Measurements from ENCODE around the gene MAPK11.

The MAPK11 gene

DNA sequence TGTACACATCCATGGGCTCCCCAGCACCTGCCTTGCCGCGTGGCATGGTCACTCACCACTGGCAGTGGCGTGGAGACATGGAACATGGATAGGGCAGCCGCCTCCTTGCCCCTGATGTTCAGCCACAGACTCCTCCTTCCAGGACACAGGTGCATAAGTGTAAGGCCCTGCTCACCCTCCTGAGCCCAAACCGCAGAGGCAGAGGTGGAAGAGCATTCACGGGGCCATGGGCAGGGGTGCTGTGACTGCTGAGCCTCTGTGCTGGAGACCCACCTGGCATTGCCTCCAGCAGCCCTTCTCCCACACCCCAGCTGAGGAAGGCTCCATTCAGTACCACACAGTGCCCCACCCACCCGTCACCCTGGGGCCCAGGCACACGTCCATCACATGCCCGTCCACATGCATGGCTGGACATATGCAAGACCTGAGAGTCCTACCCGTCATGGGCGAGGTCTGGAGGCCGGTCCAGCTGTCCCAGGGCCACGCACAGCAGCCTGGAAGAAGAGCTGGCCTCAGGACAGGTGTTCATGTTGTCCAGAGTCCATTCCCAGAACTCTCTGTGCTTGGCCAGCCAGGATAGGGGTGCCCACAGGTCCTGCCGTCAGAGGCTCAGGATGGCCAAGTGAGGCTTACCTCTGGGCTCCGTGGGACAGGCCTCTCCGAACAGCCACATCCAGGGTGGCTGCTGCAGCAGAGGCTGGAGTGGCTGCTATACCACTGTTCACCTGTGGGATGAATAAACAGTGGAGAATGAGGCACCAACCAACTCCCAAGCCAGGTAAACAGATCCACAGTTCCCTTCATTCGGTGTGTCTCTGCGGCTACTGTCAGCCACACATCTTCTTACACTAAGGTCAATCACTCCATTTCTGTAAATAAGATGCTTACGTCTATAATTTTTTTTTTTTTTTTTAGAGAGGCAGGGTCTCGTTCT, 23.7 kb downstream of the MAPK11 start:
- no peak for DNase-seq

GRCh38 chr22:50245214-50246072, 24.7 kb downstream of the MAPK11 start:
- no peak for DNase-seq

GRCh38 chr22:50244420-50245213, 25.6 kb downstream of the MAPK11 start, which contains the start of gene TUBGCP6:
TSS of gene TUBGCP6 (minus strand) at chr22:50245023. CDS start at chr22:50244459, 564 bp downstream.
- DNase-seq: peak; percentile 82

DNA sequence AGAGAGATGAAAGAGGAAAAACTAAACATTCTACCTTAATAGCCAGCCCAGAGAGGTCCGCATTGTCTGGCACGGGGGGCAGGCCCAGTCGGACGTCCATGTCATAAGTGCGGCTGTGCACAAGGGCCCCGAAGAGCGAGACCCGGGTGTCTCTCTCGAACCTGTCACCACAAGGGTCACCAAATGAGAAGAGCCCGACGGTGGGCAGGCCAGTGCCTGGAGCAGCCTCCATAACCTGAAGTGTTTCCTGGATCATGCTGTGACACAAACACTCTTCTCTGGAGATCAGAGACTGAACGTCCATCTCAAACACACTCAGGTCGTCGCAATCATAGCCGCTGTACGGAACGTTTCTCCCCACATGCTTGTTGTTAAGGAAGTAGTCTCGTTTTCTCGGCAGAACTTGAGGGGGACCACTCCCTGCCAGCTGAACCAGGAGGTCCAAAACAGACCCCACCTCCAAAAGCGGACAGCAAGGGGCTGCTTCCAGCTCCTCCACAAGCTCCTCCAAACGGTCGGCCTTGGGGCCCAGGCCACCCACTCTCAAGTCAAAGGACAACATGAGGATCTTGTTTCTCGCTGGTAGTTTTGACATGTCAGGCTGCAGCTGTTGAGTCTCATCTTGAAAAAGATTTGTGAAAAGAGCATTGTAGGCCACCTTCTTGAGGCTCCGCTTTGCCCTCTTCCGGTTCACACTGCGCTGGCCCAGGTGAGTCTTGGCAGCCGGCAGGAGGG, 26.3 kb downstream of the MAPK11 start:
- DNase-seq: no peak

DNA sequence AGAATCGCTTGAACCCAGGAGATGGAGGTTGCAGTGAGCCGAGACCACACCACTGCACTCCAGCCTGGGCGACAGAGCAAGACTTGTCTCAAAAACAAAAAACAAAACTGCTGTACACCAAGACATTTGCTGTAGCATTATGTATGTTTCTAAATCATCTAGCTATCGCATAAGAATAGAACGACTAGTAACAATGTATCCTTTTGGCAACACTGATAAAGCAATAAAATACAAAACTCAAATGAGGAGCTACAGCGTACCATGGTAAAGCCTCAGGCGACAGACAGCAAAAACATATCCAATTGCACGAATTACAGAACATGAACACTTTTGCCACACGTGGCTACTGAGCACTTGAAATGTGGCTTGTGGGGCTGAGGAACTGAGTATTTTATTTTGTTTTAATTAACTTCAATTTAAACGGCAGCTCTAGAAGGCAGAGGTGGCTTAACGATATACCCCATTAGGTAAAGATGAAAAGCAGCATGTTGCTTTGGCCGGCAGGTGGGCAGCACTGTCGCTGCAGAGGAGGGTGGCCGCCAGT, 27.7 kb downstream of the MAPK11 start:
- no peak for DNase-seq

- no peak for DNase-seq
Observed at GRCh38 chr22:50238755-50239154, 31.4 kb downstream of the MAPK11 start.

- peak; percentile 32 for DNase-seq
Observed at GRCh38 chr22:50236731-50237409, 33.3 kb downstream of the MAPK11 start.

DNA sequence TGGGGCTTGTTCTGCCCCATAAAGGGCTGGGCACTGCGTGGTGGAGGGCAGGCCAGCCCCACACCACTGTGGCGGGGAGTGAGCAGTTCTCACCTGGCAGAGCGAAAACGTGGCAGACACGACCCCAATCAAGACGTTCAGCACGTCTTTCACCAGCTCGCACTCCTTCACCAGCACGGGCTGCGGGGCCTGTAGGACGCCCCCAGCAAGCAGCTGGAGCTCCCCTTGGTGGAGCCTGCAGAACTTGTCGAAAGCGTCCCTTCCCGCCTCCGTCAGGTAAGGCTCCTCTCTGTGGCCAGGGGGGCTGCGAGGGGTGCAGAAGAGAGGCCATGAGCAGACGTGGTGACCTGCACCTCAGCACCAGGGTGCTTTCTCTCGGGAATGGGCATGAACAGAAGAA, 37.0 kb downstream of the MAPK11 start:
- no peak for DNase-seq

- DNase-seq: no peak
Observed at GRCh38 chr22:50232481-50233151, 37.6 kb downstream of the MAPK11 start.

DNA sequence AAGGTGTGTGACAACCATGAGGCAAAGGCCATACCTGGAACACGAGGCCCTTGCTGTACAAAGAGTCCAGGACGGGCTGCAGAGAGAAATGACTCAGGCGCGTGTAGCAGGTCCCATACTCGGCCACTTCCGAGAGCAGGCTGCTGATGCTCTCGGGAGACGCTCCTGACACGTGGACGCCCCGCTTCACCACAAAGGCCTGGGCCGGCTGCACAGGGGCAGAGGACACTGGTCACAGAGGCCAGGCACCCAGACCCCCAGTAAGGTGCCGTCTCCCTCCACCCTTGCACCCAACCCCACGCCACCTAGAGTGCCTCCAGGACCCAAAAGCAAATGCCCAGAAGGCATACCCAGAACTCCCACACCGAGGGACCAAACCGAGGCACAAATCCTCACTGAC, 40.8 kb downstream of the MAPK11 start:
- DNase-seq: no peak

DNA sequence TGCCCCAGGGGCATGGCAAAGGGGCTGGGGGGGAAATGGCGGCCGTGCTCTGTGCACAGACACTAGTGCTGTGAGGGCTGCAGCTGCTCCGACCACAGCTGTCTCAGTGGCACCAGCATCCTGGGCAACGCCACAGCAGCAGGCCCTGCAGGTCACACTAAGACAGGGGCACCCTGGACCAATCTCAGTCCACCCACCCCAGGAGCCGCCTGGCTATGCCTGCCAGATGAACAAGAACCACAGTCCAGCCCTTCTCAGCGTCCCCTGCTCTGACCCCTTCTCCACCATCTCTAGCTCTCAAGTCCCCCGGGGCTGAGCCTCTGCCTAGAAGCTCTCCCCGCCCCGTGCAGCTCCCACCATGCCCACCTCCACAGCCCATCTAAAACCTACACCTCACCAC, 41.8 kb downstream of the MAPK11 start:
- no peak for DNase-seq

DNA sequence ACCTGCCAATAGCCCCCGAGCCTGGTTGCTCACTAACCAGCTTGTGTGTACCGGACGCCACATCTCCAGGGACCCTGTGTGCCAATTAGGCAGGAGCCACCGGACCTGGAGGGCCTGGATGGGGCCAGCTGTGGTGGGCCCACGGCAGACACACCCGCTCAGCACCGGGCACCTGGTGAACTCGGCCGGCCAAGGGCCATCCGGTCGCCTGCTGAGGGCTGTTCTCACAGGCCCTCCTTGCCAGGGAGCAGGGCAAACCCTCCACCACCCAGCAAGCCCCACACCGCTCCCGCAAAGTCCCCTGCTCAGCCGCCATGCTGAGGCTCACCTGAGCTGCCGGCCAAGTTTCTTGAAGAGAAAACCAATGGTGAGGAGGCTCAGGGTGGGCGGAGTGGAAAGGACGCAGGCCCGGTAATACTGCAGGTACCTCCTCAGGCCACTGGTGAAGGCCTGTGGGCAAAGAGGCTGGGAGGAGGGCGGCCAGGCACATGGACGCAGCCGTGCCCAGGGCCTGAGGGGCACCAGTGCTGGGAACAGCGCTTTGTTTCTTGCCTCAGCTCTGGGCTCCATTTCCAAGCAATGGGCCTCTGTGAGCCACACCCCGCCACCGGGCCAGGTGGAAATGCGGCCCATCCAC, 42.5 kb downstream of the MAPK11 start:
- DNase-seq: no peak

- no peak for DNase-seq
Observed at GRCh38 chr22:50226875-50227165, 43.4 kb downstream of the MAPK11 start.

GRCh38 chr22:50226063-50226874, 43.9 kb downstream of the MAPK11 start:
- no peak for DNase-seq

GRCh38 chr22:50225200-50225969, 44.8 kb downstream of the MAPK11 start:
- no peak for DNase-seq

- no peak for DNase-seq
Observed at GRCh38 chr22:50224071-50224470, 46.1 kb downstream of the MAPK11 start.

GRCh38 chr22:50222508-50222907, 47.7 kb downstream of the MAPK11 start:
- no peak for DNase-seq

Data from NCI-H1694 (cell line).